Measurements from ENCODE around the gene FMNL2.

GRCh38 chr2:152459091-152459490 is 124.1 kb downstream of the FMNL2 start:
- TF ChIP-seq CTCF (conservative IDR thresholded peaks at IDR 0.05): no peak
- TF ChIP-seq EZH2 (IDR thresholded peaks at IDR 0.05; ENCODE audit: low read depth): no peak

Data from PC-9 (cell line).